HG03108 (cell line): Measurements from ENCODE around the gene ERC1.
"Not testable (repeated sequence)": the region's sequence is repeated elsewhere in the genome, so short reads cannot be mapped to it uniquely, and the experiment has no call there.

Experiments used
- ATAC-seq: cut with Tn5 transposase; IDR thresholded peaks from one replicate; pipeline ENCODE4 v1.9.1; 2021; ENCODE audit warnings: moderate library complexity; ENCODE audit not compliant: unreplicated experiment

ERC1 gene

DNA sequence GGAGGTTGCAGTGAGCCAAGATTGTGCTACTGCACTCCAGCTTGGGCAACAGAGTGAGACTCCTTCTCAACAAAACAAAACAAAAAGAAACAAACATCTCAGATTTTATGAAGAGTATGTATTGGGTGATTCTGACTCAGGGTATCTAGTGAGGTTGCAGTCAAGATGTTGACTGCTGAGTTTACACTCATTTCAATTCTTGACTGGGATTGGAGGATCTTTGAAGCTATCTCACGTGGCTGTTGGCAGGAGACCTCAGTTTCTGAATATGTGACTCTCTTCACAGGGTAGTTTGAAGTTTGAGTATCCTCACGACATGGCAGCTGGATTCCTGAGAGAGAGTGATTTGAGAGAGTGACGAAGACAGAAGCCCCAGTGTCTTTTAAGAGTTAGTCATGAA, 29.4 kb downstream of the ERC1 start:
- ATAC-seq, result no peak

DNA sequence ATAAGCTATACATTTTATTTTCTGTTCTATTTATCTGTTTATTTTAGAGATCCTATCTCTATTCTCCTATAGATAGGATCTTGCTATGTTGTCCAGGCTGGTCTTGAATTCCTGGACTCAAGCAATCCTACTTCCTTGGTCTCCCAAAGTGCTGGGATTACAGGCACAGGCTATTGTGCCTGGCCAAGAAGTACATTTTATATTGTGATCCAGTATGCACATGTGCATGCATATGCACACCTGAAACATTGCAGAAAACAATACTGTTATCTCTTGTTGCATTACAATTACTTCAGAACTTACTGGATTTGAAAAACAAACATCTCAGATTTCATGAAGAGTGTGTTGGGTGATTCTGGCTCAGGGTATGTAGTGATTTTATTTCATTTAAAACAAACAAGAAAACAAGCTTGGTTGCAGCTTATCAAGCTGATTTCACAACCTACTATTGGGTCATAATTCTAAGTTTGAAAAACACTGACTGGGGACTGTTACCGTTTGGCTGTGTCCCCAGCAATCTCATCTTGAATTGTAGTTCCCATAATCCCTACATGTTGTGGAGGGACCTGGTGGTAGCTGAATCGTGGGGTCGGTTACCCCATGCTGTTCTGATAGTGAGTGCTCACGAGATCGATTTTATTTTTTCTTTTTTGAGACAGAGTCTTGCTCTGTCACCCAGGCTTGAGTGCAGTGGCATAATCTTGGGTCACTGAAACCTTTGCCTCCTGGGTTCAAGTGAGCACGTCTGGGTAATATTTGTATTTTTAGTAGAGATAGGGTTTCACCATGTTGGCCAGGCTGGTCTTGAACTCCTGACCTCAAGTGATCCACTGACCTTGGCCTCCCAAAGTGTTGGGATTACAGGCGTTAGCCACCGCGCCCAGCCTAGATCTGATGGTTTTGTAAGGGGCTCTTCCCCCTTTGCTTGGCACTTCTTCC, 31.3 kb downstream of the ERC1 start:
- no peak for ATAC-seq

DNA sequence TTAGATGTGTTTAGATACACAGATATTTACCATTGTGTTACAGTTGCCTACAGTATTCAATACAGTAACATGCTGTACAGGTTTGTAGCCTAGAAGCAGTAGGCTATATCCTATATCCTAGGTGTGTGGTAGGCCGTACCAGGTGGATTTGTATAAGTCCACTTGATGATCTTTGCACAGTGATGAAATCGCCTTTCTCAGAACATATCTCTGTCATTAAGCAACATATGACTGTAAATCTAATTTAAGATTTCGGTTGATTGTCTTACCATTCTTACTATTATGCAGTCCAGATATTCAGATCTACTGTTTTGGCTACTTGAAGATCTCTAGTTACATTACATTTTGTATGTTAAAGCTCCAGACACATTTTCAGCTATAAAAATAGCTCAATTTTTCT, 39.8 kb downstream of the ERC1 start:
- ATAC-seq, result no peak

GRCh38 chr12:1034243-1034642, 43.2 kb downstream of the ERC1 start:
- no peak for ATAC-seq

- ATAC-seq, result no peak
Observed at GRCh38 chr12:1034751-1035457, 43.9 kb downstream of the ERC1 start.

GRCh38 chr12:1041478-1041877, 50.5 kb downstream of the ERC1 start:
- no peak for ATAC-seq

DNA sequence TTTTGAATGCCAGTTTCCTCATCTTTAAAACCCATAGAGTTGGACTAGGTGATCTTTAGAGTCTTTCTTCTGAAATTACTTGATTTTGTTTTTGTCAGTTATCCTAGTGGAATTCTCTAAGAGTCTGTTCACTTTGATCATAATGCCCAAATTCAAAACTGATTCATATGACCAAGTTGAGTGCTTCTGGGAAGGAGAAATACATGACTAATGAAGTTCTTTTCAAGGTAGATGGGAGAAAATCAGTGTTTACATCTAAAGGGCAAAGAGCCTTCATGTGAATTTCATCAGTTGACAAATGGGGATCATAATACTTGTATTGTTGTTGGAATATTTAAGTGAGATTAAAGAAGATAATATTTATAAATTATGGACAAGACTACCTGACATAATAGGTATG, 53.2 kb downstream of the ERC1 start:
- no peak for ATAC-seq

DNA sequence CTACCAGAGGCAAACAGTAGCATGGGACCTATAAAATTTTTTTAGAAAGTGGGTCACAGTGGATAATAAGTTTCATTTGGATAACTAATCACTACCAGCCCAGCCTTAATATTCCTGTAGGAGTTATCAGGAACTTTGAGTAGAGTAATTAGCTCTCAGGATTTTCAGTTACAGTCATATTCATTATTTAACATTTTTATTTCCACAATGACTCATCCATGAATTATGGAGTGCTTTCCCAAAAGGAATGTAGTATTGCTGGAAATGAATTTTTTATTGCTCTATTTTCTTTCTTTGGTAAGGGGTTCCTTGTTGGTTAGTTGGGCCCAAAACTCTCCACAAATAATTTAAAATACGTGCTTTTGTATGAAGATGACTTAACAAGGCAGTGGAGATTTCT, 53.7 kb downstream of the ERC1 start:
- no peak for ATAC-seq

DNA sequence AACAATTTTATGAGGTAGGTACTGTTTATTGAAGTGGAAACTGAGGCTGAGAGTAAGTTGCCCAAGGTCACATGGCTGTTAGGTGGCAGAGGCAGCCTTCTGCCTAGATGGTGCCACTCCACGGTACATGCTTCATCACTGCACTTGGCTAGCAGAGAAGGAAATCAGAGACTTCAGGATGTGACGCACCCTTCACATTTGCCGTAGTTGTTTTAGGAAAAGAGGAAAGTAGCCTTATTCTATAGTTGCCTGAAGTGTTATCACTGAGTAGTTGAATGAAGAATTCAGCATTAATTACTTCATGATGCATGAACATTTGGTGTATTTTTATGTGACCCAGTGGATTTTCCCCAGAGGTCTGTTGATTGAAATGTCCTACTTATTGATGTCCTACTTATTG, 55.7 kb downstream of the ERC1 start:
- ATAC-seq, result no peak

- no peak for ATAC-seq
Observed at GRCh38 chr12:1047898-1048660, 57.1 kb downstream of the ERC1 start.

DNA sequence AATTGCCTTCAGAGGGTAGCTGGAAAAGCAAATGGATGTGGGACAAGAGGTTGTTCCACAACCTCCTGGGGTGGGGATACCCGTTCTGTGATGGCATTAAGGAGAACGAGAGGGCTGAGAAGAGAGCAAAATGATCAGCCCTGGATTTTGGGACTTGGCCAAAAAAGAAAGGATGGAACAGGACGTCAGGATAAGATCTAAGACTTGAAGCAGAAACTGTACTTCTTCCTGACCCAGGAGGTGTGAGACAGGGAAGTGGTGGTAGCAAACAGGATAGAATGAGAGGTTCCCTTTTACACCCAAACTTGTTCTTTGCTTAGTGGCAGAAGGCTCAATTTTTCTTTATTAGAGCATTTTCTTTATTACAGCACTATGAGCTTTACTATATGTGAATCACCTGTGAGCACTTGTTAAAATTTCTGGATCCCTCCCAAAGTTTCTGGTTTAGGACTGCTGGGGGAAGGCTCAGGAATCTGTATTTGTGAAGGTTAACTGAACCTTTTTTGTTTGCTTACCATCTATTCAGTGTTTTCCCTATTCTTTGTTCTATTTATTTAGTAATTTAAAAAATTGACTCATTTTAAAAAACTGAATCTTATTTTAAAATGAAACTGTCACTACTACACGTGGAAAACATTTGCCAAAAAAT, 59.2 kb downstream of the ERC1 start:
- ATAC-seq, result no peak

- ATAC-seq, result not testable (repeated sequence)
Observed at GRCh38 chr12:1051672-1052071, 60.6 kb downstream of the ERC1 start.

- no peak for ATAC-seq
Observed at GRCh38 chr12:1053690-1054089, 62.7 kb downstream of the ERC1 start.

GRCh38 chr12:1054117-1054870, 63.3 kb downstream of the ERC1 start:
- ATAC-seq, result no peak

GRCh38 chr12:1056390-1056789, 65.4 kb downstream of the ERC1 start:
- ATAC-seq, result no peak

DNA sequence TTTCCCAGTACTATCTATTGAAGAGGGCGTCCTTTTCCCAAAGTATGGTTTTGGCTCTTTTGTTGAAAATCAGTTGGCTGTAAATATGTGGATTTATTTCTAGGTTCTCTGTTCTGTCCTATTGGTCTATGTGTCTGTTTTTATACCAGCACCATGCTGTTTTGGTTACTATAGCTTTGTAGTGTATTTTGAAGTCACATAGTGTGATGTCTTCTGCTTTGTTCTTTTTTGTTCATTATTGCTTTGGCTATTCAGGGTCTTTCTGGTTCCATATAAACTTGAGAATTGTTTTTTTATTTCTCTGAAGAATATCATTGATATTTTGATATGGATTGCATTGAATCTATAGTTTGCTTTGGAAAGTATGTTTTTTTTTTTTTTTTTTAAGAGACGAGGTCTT, 67.4 kb downstream of the ERC1 start:
- ATAC-seq, result no peak

DNA sequence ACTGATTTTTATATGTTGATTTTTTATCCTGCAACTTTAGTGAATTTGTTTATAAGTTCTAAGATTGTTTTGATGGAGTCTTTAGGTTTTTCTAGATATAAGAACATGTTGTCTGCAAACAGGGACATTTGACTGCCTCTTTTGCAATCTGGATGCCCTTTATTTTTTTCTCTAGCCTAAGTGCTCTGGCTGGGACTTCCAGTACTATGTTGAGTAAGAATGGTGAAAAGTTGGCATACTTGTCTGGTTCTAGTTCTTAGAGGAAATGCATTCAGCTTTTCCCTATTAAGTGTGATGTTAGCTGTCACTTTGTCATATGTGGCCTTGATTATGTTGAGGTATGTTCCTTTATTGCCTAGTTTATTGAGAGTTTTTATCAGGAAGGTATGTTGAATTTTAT, 68.1 kb downstream of the ERC1 start:
- no peak for ATAC-seq

- no peak for ATAC-seq
Observed at GRCh38 chr12:1063852-1064251, 72.8 kb downstream of the ERC1 start.

GRCh38 chr12:1064317-1064716, 73.3 kb downstream of the ERC1 start:
- ATAC-seq, result no peak

- ATAC-seq, result no peak
Observed at GRCh38 chr12:1065629-1066028, 74.6 kb downstream of the ERC1 start.
